D721Med (cell line): ENCODE data around the gene CLK3.

Source experiments
- DNase-seq: peaks from one replicate; pipeline ENCODE4 v3.0.0; 2011; ENCODE audit warnings: low spot score; ENCODE audit not compliant: insufficient read length
- FAIRE-seq: peaks from 2 replicates; lab custom pipeline; 2011; peaks lifted over from hg19 to GRCh38; lab: Jason Lieb, UNC
- CTCF ChIP-seq: IDR thresholded peaks from 2 replicates; pipeline ENCODE4 v1.5.1; 2012; ENCODE audit warnings: mild to moderate bottlenecking, control low read depth; ENCODE audit not compliant: insufficient read depth; ENCODE audit errors: missing control alignments

Gene CLK3

DNA sequence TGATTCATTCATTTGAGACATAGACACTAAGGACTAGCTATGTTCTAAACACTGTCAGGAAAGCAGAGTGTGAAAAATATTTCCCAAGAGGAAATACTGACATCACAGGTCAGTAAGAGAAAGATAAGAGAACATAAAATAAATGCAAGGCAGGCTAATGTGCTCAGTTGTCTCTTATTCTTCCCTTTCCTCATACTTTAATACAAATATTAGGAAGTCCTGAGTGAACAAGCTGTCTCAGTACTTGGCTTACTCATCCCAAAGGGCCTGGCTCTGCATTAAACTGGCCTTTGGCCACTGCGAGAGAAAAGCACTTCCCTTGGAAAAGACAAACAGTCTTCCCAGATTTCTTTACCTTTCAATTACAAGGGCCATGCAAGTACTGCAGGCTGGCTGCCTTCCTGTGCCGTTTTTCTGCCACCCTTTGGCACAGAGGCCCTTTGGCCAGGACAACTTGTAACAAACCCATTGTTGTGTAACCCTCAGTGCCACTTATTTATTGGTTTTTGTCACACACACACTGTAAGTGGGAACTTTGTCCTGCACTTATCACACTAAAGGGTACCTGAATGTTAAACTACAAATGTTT, 48.5 kb downstream of the CLK3 start:
- no peak for FAIRE-seq

DNA sequence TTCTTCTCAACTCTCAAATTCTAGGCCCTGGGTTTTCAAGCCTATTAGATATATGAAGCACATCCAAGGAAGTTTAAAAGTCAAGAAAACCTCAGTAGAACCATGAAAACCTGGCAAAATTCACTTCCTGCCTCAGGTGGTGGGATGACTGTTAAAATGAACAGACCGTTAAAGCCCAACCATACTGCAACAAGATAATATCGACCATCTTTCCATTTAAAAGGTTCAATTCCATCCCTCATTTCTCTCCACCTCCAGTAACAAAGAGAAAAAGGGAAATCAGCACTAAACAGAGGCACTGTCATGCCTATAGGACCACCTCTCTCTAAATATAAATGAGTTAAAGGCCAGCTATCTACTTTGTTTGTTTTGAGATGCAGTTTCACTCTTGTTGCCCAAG, 49.0 kb downstream of the CLK3 start:
- FAIRE-seq (no peak), DNase-seq (no peak)
- no peak for TF ChIP-seq CTCF

More for the DNA sequence above, 48.5 kb downstream of the CLK3 start:
- TF ChIP-seq CTCF: no peak
- DNase-seq: no peak

- TF ChIP-seq CTCF: no peak
- DNase-seq (no peak), FAIRE-seq (no peak)
Measured at GRCh38 chr15:74667975-74668374, 52.3 kb downstream of the CLK3 start.

DNA sequence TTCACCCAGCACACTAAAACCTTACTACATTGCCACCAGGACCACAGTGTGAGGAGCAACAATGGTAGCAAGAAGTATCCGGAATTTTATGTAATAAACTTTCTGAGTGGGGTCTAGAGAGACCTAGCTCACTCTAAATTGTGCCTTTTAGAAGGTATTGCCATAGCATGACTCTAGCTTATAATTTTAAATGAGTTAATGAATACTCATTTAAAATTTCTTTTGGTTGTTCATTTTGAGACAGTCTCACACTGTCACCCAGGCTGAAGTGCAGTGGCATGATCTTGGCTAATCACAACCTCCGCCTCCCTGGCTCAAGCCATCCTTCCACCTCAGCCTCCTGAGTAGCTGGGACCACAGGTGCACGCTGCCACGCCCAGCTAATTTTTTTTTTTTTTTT, 54.0 kb downstream of the CLK3 start:
- no peak for FAIRE-seq
- DNase-seq: no peak
- TF ChIP-seq CTCF: no peak

GRCh38 chr15:74674161-74674560, 58.5 kb downstream of the CLK3 start:
- TF ChIP-seq CTCF: no peak
- DNase-seq (no peak), FAIRE-seq (no peak)

- DNase-seq: no peak
- TF ChIP-seq CTCF: no peak
- FAIRE-seq: no peak
Measured at GRCh38 chr15:74676801-74677200, 61.2 kb downstream of the CLK3 start.
